EH (cell line): ENCODE data around the gene MTA3.
A peak's percentile ranks its signal among the peaks of the same experiment; 100 is the strongest.
"Not testable (repeated sequence)": the region's sequence is repeated elsewhere in the genome, so short reads cannot be mapped to it uniquely, and the experiment has no call there.

ENCODE experiments used
- DNase-seq: peaks from one replicate; pipeline ENCODE4 v3.0.0-alpha.2; 2015; ENCODE audit warnings: low read depth

The MTA3 gene

GRCh38 chr2:42568401-42569115 is at the start of gene MTA3:
Gene MTA3 (plus strand): TSS chr2:42568632. CDS start chr2:42568746, 114 bp downstream.
- DNase-seq = peak; percentile 56

- DNase-seq = no peak
Observed at GRCh38 chr2:42519624-42520023, 48.8 kb upstream of the MTA3 start.

DNA sequence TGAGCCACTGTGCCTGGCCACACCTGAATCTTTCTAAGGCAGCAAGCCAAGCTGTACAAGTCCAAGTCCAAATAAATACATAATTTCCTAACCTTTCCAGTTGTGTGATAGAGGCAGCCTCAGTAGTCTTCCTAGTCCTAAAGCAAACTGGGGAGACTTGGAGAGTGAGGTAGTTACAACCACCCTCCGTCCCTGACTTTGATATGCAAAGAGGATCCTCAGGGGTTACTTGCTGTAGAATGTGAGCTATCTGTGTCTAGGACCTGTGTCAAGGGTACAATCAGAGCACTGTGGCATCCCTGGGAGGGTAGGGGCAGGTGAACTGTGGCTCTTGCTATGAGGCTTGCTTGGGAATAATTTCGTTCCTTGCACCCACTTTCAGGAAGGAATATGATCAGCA is 46.4 kb upstream of the MTA3 start:
- no peak for DNase-seq

DNA sequence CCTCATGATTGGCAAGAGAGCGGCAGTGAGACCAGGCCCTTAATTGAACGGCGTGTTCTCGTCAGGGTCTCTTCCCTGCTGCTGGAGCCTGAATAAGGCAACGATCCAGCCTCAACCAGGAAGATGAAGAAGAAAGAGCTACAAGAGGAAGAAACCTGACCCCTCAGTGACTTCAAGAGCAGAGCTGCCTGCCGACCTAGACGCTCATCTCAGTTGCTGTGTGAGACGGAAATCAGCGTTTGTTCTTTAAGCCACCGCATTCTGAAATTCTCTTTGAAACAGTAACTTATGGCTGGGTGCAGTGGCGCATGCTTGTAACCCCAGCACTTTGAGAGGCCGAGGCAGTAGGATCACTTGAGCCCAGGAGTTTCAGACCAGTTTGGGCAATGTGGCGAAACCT is 45.1 kb upstream of the MTA3 start:
- no peak for DNase-seq

DNA sequence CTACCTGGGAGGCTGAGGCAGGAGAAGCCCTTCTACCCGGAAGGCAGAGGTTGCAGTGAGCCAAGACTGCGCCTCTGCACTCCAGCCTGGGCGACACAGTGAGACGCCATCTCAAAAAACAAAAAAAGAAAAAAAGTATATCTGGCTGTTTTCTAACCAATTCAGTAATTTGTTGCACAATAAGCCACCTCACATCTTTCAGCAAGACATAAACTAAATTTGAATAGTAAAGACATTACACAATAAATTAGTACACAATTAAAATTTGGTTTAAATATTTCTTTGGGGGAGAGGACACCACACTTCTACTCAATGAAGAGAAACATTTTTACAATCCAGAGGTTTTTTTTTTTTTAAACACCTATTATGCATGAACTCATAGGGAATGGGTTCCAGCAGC is 36.0 kb upstream of the MTA3 start:
- no peak for DNase-seq

DNA sequence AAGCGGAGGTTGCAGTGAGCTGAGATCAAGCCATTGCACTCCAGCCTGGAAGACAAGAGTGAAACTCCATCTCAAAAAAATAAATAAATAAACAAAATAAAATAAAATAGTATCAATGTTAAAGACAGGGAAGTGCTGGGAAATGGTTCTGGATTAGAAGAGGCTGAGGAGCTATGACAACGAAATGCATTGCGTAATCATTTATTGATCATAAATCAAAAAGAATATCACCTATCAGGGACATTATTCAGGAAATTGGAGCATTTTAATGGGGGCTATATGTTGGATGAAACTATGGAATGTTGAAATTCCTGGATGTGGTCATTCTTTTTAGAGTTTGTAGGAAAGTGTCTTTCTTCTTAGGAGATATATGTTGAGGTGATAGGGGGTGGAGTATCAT is 30.9 kb upstream of the MTA3 start:
- DNase-seq = no peak

DNA sequence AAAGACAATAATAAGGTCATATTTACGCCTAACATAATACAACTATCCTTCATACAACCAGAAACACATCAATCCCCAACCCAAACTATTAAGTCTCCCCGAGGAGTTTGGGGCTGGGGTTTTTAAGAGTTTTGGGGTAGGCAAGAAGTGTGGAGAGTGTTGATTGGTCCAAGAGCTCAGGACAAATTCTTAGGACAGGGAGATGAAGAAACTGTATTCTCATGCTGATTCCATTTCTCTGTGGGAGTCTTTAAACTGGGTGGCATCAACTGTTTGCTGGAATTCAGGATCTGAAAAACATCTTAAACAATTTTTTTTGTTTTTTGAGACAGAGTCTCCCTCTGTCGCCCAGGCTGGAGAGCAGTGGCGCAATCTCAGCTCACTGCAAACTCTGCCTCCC is 25.6 kb upstream of the MTA3 start:
- no peak for DNase-seq

DNA sequence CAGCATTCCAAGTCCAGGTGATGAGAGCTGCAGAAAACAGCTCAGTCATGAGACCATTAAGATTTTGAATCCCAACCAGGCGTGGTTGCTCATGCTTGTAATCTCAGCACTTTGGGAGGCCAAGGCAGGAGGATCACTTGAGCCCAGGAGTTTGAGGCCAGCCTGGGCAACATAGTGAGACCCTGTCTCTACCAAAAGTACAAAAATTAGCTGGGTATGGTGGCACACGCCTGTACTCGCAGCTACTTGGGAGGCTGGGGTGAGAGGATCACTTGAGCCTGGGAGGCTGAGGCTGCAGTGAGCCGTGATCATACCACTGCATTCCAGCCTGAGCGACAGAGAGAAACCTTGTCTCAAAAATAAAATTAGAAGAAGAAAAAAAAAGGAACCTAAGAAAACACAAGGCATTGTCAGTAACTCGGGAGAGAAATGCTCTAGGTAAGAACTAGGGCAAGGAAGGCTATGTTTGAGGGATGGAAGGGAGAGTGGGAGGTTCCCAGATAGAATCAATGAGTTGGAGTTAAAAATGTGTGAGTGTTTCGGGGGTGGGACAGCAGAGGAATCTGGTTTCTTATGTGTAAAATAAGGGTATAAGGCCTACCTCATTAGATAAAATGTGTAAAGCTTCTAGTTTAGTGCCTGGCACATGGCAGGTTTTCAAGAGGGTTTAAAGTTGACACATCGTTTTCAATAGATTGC is 23.3 kb upstream of the MTA3 start:
- DNase-seq = no peak

DNA sequence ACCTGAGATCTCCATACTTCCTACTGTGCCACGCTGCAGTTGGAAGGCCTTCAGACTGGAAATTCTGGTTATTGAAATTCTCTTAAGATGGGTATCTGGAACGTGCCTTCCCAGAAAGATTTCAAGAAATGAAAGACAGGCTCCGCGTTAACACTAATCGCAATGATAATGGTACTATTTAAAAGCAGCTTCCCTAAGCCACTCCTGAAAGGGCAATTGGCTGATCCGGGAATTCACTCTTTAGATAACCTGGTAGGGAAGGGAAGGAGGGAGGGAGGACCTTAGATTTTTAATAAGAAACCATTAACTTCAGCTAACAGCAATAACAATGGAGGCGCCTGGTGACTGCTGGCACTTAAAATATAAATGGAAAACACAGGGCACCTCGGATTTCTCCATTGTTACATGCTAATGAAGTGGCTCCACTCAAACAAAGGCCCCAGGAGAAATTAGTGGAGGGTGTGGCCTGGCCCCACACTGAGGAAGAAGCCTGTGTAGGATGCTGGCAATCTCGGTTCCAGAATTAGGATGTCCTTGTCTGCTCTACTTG is 22.5 kb upstream of the MTA3 start:
- no peak for DNase-seq

DNA sequence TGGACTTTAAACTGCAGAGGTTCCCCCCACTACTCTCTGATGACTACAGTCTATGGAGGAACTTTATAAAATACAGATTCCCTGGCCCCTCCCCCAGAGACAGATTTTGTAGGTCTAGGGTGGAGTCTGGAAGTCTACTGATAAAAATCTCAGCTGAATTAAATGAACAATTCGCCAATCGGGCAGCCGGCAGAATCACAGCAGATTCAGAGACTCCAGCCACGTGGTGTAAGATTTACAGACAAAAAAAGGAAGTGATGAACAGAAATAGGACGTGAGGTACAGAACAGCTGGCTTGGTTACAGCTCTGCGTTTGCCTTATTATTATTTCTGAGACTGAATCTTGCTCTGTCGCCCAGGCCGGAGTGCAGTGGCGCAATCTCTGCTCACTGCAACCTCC is 21.4 kb upstream of the MTA3 start:
- DNase-seq = no peak

- no peak for DNase-seq
Observed at GRCh38 chr2:42547446-42548295, 20.8 kb upstream of the MTA3 start.

DNA sequence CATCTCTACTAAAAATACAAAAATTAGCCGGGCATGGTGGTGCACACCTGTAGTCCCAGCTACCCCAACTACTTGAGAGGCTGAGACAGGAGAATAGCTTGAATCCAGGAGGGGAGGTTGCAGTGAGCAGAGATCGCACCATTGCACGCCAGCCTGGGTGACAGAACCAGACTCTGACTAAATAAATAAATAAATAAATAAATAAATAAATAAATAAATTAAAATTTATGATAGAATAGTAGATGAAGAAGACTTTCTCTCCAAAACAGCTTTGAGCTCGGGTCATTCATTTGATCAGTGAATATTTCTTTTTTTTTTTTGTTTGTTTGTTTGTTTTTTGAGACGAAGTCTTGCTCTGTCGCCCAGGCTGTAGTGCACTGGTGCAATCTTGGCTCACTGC is 17.6 kb upstream of the MTA3 start:
- DNase-seq = no peak

DNA sequence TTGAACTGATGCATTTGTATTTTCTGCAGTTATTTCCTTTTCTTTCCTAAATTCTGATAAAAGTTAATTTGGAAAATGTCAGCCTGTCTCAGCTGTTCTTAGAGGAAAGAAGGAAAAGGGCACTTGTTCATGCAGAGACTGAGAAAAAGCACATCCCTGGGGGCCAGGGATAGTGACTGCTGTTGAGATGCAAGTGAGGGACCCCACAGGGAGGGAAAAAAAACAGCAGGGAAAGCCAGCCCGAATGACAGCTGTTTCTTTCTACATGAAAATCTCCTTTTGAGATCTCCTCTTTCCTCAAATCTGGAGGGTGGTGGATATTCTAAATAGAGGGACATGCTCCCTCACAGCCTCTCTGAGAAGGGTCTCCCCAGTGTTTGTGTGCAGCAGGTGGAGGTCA is 14.0 kb upstream of the MTA3 start:
- DNase-seq = no peak

- DNase-seq = no peak
Observed at GRCh38 chr2:42556315-42556890, 12.0 kb upstream of the MTA3 start.

DNA sequence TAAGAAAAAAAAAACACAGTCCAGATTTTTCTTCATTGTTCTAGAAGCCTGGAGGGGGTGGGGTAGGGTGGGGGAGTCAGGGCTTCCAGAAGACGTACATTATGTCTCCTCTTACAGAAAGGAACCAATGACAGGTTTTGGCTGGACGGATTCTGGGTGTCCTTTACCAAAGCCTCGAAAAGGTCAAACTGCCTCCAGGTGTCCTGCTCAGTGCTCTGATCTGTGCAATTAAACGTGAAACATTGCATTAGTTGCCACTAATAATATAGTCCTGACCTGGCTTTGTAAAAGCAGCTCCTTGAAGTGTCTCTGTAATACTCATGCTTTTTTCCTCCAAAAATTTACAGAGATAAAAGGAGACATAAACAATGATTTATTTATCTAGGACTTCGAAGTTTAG is 11.1 kb upstream of the MTA3 start:
- no peak for DNase-seq

DNA sequence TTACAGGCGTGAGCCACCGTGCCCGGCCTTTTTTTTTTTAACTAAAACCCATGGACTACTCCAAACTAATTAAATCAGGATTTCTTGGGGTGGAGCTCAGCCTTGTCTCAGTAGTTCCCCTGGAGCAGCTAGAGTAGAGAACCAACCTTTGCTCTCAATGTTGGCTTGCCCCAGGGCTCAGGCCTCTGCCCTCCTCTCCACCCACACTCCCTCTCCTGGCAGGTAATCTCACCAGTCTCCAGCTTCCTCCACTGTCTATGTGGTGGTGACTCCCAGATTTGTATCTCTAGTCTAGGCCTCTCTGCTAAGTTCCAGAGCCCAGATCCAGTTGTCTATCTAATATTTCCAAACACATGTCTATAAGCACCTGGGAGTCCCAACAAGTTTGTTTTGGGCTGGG is 9.6 kb upstream of the MTA3 start:
- no peak for DNase-seq

- DNase-seq = not testable (repeated sequence)
Observed at GRCh38 chr2:42560133-42560532, 8.3 kb upstream of the MTA3 start.

GRCh38 chr2:42560899-42561298 is 7.5 kb upstream of the MTA3 start:
- DNase-seq = no peak

- no peak for DNase-seq
Observed at GRCh38 chr2:42562474-42563144, 5.8 kb upstream of the MTA3 start.

GRCh38 chr2:42566025-42566424 is 2.4 kb upstream of the MTA3 start:
- no peak for DNase-seq

DNA sequence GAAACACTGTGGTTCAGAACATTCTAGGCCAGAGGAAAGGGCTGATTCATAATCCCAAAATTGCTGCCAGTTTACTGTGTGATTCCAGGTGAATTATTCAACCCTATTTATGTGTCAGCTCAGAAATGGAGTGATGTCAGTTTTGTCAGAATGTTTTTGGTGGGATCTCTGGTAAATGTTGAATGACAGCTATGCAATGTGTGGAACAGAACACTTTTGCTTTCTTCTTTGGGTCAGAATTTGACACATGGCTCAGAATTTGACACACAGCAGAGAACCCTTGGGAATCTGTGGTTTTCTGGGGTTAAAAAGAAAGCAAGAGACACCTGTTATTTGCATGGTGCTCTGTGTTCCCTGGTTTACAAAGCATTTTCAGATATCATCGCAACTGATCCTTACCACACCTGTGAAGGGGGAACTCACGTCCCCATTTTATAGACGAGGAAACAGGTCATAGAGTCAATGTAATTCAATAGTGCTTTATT is 1.6 kb upstream of the MTA3 start:
- no peak for DNase-seq

DNA sequence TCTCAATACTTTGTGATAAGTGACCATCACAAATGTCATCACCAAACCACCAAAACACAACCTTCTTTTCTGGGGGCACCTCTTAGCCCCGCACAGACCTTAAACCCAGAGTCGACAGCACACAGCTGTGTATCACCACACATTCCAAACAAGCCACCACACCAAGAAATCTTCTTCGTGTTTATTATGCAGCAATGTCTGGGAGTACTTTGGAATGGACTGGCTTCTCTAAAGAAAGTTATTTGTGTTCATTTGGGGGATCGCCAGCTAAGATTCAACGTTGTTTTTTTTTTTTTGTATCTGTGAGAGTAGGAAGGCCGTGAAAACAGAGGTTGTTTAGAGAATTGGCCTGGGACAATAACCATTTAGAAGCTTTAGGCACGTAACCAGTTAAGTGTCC is 1.1 kb upstream of the MTA3 start:
- peak; percentile 78 for DNase-seq
